Activated CD4-positive, alpha-beta T cell treated with anti-CD3 and anti-CD28 coated beads, Interleukin-2, amount 10 ng/mL, durations not matched to agents 24 days and 14 days (primary cell): ENCODE results near the gene LENEP. TPM values are rescaled to one million over a fixed set of nuclear protein-coding genes. Genes with fewer than 3 reads are reported as not detected.
"Not testable (repeated sequence)": the region's sequence is repeated elsewhere in the genome, so short reads cannot be mapped to it uniquely, and the experiment has no call there.

Source experiments
- DNase-seq: peaks from one replicate; pipeline ENCODE4 v3.0.0; 2022
- H3K27ac Mint-ChIP-seq: one replicate; pipeline ENCODE4 v1.8.0; 2022; ENCODE audit warnings: mild to moderate bottlenecking, mixed read lengths
- H3K27me3 Mint-ChIP-seq: one replicate; pipeline ENCODE4 v1.8.0; 2022; ENCODE audit warnings: mixed read lengths
- H3K36me3 Mint-ChIP-seq: one replicate; pipeline ENCODE4 v1.8.0; 2022; ENCODE audit warnings: low read depth, mild to moderate bottlenecking, mixed read lengths
- H3K4me1 Mint-ChIP-seq: one replicate; pipeline ENCODE4 v1.8.0; 2021; ENCODE audit warnings: mixed read lengths
- H3K4me3 Mint-ChIP-seq: one replicate; pipeline ENCODE4 v1.8.0; 2022; ENCODE audit warnings: mild to moderate bottlenecking, moderate library complexity, mixed read lengths
- H3K9me3 Mint-ChIP-seq: one replicate; pipeline ENCODE4 v1.8.0; 2021; ENCODE audit warnings: mixed read lengths
- intact Hi-C: fragments of 100-400 bp; cut with micrococcal nuclease; formaldehyde crosslinking; loops from one replicate; pipeline ENCODE4 v1.15.1; 2023
- total RNA-seq: library from RNA; stranded (reverse); gene quantifications from 2 replicates; pipeline ENCODE4 v1.2.3, GENCODE V29; 2022

The LENEP gene
- total RNA-seq, 1 donor from 2014 or later: 0.79 TPM

DNA sequence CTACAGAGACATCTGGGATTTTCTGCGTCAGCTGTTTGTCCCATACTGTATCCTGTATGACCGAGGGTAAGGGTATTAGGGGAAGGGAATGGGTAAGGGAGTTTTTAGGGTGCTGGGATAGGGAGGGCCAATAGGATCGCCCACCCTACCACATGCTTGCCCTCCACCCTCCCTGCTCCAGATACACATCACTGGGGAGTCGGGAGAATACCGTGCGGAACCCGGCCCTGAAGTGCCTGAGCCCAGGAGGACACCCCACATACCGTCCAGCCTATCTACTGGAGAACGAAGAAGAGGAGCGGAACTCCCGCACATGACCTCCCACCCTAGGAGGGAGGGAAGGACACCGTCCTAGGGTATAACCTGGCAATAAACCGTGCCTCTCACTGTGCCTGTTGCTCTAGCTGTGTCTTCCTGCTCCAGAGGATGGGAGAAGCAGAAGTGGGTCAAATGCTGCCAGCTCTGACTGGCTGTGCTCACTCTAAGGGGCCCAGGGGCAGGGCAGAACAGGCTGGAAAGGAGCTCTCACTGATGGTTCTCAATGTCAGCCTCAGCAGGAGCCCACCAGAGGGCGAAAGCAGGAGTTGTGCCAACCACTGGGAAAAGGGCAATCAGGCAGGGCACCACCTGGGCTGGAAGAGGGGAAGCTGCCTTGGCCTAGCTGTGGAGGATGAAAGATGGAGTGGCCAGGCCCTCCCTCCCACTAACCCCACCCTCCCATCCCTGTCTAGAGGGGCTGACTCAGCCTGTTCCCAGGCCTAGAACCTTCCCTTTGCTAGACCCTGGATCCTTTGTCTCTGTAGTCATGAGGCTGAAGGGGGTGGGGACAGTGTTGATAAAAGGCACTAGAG lies 440 bp upstream of the LENEP start:
- H3K36me3 Mint-ChIP-seq: peaks cover 29% of the 10 kb centered on the region
- no peak overlapping the region for H3K4me3 Mint-ChIP-seq
- no peaks in the 10 kb centered on the region for H3K9me3 Mint-ChIP-seq
- H3K4me1 Mint-ChIP-seq: peaks cover 26% of the 10 kb centered on the region
- intact Hi-C loops: no loop called here
- no peak for DNase-seq
- no peaks in the 10 kb centered on the region for H3K27me3 Mint-ChIP-seq
- H3K27ac Mint-ChIP-seq: no peak overlapping the region

DNA sequence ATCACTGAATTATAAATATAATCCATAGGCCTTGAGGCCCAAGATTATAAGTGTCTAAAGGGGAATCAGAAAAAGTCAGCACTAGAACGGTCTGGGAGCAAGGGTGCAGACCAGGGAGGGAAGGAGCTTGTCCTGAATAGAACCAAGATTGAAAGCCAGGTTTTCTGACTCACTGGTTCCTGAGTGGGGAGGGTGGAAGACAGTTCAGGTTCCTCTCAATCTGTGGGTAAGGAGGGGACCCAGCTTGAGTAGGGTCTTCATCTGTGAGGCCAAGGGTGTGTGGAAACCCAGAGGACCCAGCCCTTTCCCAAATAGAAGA lies 842 bp downstream of the LENEP start:
- peaks cover 28% of the 10 kb centered on the region for H3K4me1 Mint-ChIP-seq
- H3K9me3 Mint-ChIP-seq: no peaks in the 10 kb centered on the region
- H3K36me3 Mint-ChIP-seq: peaks cover 16% of the 10 kb centered on the region
- no peaks in the 10 kb centered on the region for H3K27me3 Mint-ChIP-seq
- intact Hi-C loops: no loop called here
- H3K27ac Mint-ChIP-seq: no peak overlapping the region
- H3K4me3 Mint-ChIP-seq: no peak overlapping the region
- DNase-seq: no peak

DNA sequence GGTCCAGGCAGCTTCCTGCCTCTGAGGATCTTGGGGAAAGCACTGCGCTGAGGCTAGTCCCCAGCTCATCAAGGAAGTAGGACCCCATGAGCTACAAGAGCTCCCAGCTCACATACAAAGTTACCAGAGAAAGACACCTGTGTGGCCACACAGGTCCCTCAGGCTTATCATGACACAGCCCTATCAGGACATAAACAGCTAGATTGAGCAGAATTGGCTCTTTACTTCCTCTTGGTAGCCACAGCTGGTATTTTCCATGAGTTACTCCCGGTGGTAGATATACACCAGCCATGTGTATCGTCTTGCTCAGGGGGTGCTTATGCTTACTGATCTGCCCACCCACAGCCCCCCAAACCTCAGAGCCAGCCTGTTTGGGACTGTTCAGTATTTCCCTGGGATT lies 1.2 kb downstream of the LENEP start:
- Mint-ChIP-seq H3K4me3 (no peak overlapping the region), H3K27me3 (no peaks in the 10 kb centered on the region), H3K27ac (no peak overlapping the region), H3K36me3 (peaks cover 14% of the 10 kb centered on the region), H3K9me3 (no peaks in the 10 kb centered on the region), H3K4me1 (peaks cover 28% of the 10 kb centered on the region)
- intact Hi-C loops: no loop called here
- no peak for DNase-seq

DNA sequence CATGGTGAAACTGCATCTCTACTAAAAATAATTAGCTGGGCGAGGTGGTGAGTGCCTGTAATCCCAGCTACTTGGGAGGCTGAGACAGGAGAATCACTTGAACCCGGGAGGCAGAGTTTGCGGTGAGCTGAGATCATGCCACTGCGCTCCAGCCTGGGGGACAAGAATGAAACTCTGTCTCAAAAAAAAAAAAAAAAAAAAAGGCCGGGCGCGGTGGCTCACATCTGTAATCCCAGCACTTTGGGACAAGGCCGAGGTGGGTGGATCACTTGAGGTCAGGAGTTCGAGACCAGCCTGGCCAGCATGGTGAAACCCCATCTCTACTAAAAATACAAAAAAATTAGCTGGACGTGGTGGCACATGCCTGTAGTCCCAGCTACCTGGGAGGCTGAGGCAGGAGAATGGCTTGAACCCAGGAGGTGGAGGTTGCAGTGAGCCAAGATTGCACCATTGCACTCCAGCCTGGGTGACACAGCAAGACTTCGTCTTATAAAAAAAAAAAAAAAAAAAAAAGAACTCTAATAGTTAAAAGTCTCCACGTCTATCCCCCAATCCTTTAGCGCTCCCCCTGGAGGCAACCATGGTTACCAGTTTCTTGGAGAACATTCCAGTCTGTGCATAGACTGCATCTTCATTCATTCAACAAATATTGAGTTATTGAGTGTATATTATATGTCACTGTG lies 2.1 kb downstream of the LENEP start:
- H3K9me3 Mint-ChIP-seq, H3K27me3 Mint-ChIP-seq, DNase-seq, H3K36me3 Mint-ChIP-seq, intact Hi-C loops, H3K27ac Mint-ChIP-seq, H3K4me3 Mint-ChIP-seq: not testable (repeated sequence)
- H3K4me1 Mint-ChIP-seq: peaks cover 33% of the 10 kb centered on the region

DNA sequence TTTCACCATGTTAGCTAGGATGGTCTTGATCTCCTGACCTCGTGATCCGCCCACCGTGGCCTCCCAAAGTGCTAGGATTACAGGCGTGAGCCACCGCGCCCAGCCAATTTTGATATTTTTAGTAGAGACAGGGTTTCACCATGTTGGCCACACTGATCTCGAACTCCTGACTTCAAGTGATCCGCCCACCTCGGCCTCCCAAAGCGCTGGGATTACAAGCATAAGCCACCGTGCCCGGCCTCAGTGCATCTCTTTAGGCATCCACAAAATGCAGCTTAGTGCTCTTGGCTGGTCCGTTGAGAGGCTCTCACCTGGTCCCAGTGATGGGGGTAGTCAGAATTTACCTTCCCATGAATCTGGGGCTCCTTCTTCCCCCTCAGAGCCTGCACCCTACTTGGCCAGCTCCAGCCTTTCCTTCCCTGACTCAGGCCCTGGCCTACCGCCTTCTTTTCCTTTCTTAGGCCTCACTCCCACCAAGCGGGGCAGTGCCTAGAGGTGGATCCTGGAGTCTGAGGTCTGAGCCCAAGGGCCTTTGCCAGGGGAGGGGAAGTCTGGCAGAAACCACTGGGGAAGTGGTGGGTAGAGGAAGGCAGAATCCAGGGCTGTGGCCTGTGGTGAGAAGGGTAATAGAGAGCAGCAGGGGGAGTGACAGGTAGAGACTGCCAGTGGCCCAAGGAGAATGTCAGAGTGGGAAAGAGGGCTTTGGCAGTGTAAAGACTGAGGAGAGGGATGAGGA lies 3.7 kb downstream of the LENEP start:
- no peaks in the 10 kb centered on the region for H3K9me3 Mint-ChIP-seq
- intact Hi-C loops: no loop called here
- H3K36me3 Mint-ChIP-seq: peaks cover 5% of the 10 kb centered on the region
- H3K27ac Mint-ChIP-seq: peak overlapping the region; percentile 5
- peaks cover 36% of the 10 kb centered on the region for H3K4me1 Mint-ChIP-seq
- peak overlapping the region; percentile 47 for H3K4me3 Mint-ChIP-seq
- DNase-seq: no peak
- no peaks in the 10 kb centered on the region for H3K27me3 Mint-ChIP-seq

DNA sequence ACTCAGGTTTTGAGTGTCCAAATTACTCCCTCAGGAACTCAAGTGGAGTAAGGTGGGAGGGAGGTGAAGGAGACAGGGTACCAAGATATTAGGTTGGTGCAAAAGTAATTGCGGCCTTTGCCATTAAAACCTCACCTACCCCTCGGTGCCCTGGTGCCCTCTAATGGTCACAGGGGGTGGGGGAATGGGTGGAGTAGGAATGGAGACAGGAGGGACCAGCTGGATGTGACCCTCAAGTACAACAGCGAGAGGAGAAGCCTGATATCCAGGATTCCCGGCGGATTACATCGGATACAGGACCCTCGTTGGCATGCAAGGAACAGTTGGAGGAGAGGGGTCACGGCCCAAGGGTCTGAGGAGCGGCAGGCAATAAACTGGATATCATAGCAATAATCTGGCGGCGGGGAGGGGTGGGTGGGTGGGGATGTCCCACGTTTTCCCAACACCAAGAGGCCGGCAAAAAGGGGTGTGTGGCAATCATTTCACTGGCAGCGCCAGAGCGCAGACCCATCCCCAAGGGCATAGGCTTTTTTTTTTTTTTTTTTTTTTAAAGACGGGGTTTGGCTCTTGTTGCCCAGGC lies 4.9 kb downstream of the LENEP start:
- Mint-ChIP-seq H3K4me3 (peak overlapping the region; percentile 99), H3K4me1 (peaks cover 37% of the 10 kb centered on the region), H3K27me3 (no peaks in the 10 kb centered on the region), H3K27ac (peak overlapping the region; percentile 80), H3K9me3 (no peaks in the 10 kb centered on the region), H3K36me3 (peaks cover 5% of the 10 kb centered on the region)
- no peak for DNase-seq
- intact Hi-C loops: no loop called here

DNA sequence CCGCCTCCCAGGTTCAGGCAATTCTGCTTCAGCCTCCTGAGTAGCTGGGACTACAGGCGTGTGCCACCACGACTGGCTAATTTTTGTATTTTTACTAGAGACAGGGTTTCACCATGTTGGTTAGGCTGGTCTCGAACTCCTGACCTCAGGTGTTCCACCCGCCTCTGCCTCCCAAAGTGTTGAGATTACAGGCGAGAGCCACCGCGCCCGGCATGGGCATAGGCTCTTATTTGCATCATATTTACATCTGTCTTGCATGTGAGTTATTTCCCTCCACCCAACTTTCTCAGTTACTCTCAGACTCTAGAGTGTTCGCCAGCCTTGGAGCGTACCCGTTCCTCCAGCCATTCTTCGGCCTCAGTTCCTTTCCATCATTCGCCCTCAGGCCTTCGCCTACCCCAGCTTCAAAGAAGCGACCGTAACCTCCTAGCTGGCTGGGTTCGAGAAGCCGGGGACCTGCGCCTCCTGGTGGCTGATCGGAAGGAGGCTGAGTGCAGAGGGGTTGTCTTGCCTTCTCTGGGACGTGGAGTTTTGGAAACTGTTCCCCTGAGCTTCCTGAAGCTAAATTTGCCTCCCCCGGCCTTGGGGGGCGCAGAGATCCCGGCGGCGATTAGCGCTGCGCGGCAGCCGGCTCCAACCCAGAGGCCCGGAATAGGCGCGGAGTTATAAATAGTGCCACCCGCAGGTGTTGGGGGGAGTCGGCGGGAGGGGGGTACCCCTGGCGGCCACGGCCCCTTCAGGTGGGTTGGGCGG lies 5.6 kb downstream of the LENEP start:
- peaks cover 40% of the 10 kb centered on the region for H3K4me1 Mint-ChIP-seq
- peaks cover 9% of the 10 kb centered on the region for H3K36me3 Mint-ChIP-seq
- no peaks in the 10 kb centered on the region for H3K27me3 Mint-ChIP-seq
- peak overlapping the region; percentile 93 for H3K27ac Mint-ChIP-seq
- intact Hi-C loops: loop anchor here (1.0 kb wide), 4 partner anchors 16 to 62 kb away; partner anchors contain the start of genes CKS1B, FLAD1 and PYGO2
- no peaks in the 10 kb centered on the region for H3K9me3 Mint-ChIP-seq
- DNase-seq: peak; percentile 90
- H3K4me3 Mint-ChIP-seq: peak overlapping the region; percentile 99

DNA sequence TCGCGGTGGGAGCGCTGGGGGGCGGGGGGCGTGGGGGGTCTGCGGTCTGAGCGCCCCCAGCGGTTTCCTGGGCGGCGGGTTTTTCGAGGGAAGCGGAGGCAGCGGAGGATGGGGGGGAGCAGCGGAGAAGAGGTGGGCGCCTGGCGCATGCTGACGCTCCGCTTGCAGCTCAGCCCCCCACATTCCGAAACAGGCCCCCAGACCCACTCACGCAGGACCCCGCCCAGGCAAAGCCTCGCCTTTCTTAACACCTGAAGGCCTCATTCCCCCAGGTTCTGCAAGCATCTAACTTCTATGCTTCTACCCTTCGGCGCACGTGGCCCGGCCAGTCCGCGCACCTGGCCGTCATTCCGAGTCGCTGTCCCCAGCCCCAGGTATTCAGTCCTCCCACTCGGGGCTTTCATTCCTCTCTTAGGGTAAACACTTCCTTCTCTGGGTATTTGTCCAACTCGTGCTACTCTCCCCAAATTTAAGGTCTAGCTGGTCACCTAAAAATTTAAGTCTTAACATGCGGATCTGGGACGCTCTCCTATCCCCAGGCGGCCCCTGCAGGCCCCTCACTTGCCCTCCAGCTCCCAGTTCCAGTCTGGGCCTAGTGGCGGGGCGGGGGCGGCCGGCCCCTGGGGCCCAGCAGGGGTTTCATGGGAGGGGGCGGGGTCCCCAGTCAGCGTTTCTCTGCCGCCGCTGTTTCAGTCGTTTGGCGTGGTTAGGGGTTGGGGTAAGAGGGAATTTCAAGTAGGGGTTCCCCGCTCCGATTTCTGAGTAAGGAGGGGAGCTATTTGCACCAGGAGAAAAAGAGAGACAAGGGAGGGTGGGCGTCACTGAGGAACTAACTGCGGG lies 6.4 kb downstream of the LENEP start:
- no peaks in the 10 kb centered on the region for H3K27me3 Mint-ChIP-seq

DNA sequence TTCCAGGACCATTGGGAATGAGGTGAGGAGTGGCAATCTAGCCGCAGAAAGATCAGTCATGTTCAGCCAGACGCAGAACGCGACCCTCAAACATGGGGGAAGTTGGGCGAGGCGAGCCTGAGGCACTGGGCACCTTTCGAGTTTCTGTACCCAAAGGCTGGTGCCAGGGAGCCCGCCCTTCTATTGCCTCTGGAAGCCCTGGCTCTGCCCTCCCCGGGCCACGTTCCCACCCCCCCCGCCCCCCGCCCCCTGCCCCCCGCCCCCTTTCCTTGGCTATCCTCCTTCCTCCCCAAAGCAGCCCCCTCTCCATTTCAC lies 7.0 kb downstream of the LENEP start:
- DNase-seq: no peak
- H3K4me3 Mint-ChIP-seq: peak overlapping the region; percentile 99
- peak overlapping the region; percentile 93 for H3K27ac Mint-ChIP-seq
- H3K36me3 Mint-ChIP-seq: peaks cover 12% of the 10 kb centered on the region
- H3K4me1 Mint-ChIP-seq: peaks cover 47% of the 10 kb centered on the region
- H3K9me3 Mint-ChIP-seq: no peaks in the 10 kb centered on the region
- no peaks in the 10 kb centered on the region for H3K27me3 Mint-ChIP-seq
- intact Hi-C loops: loop anchor here (1.0 to 5.0 kb wide), 6 partner anchors 8 to 442 kb away; partner anchors contain the start of genes EFNA4, PBXIP1, SLC50A1 and UBE2Q1

More for the DNA sequence above, 6.4 kb downstream of the LENEP start:
- intact Hi-C loops: loop anchor here (1.0 to 5.0 kb wide), 10 partner anchors 9 to 441 kb away; partner anchors contain the start of genes CKS1B, EFNA4, FLAD1 and PBXIP1
- H3K36me3 Mint-ChIP-seq: peaks cover 12% of the 10 kb centered on the region
- DNase-seq: peak; percentile 84
- H3K27ac Mint-ChIP-seq: peak overlapping the region; percentile 93
- H3K4me1 Mint-ChIP-seq: peaks cover 44% of the 10 kb centered on the region
- H3K9me3 Mint-ChIP-seq: no peaks in the 10 kb centered on the region
- peak overlapping the region; percentile 99 for H3K4me3 Mint-ChIP-seq

DNA sequence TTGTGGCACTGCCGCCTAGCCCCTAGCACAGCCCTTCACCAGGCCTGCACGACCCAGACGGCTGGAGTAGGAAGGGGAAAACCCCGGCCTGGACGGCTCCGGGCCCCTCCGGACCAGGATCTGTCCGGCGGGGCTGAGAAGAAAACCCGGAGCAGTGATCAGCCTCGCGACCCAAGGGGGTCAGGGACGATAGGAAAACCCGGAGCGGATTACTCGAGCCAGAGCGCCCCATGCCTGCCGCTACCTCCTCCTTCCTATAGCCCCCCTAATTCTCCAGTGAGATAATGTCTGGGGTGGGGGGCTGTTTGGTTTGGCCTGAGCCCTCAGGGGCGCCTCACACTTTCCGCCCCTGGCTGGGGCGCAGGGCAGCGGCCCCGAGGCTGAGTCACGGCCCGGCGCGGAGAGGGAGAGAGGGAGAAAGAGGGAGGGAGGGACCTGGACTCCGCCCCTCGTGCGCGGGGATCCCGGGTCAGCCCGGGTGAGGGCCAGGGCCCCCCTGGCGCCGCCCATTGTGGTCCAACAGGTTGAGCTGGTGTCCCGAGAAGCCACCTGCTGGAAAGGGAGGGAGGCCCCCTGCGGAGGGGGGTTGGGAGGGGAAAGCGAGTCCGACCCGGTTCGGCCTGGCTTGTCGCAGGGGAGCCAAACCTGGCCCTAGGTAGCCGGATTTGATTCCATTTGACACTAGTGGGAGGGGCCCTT lies 7.5 kb downstream of the LENEP start:
- peaks cover 50% of the 10 kb centered on the region for H3K4me1 Mint-ChIP-seq
- no peaks in the 10 kb centered on the region for H3K9me3 Mint-ChIP-seq

DNA sequence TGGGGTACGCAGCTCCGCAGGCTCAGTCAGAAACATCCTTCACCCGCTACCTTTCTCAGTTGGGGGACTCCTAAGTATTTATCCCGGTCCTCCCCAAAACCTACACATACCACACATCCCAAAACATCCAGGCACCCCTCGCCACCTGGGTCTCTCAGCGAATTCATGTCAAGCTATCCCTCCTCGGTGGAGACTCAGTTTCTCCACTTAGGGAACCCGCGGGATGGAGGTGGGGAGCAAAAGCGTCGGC lies 8.0 kb downstream of the LENEP start:
- peak overlapping the region; percentile 93 for H3K27ac Mint-ChIP-seq
- H3K4me1 Mint-ChIP-seq: peaks cover 53% of the 10 kb centered on the region
- intact Hi-C loops: loop anchor here (1.0 to 5.0 kb wide), 5 partner anchors 16 to 443 kb away; partner anchors contain the start of genes EFNA4, SLC50A1 and UBE2Q1

More for the DNA sequence above, 7.5 kb downstream of the LENEP start:
- H3K4me3 Mint-ChIP-seq: peak overlapping the region; percentile 99
- H3K36me3 Mint-ChIP-seq: peaks cover 15% of the 10 kb centered on the region
- intact Hi-C loops: loop anchor here (1.0 to 5.0 kb wide), 7 partner anchors 7 to 442 kb away; partner anchors contain the start of genes EFNA4, PBXIP1, SLC50A1 and UBE2Q1
- H3K27ac Mint-ChIP-seq: peak overlapping the region; percentile 93
- peak; percentile 96 for DNase-seq
- H3K27me3 Mint-ChIP-seq: no peaks in the 10 kb centered on the region

More for the DNA sequence above, 8.0 kb downstream of the LENEP start:
- H3K9me3 Mint-ChIP-seq: no peaks in the 10 kb centered on the region
- H3K36me3 Mint-ChIP-seq: peaks cover 16% of the 10 kb centered on the region
- no peak for DNase-seq
- no peaks in the 10 kb centered on the region for H3K27me3 Mint-ChIP-seq
- peak overlapping the region; percentile 99 for H3K4me3 Mint-ChIP-seq
